ENCODE results near the gene SDK1.
"Not testable (repeated sequence)": the region's sequence is repeated elsewhere in the genome, so short reads cannot be mapped to it uniquely, and the experiment has no call there.

SDK1 gene

GRCh38 chr7:3957472-3958108 is 656.5 kb downstream of the SDK1 start:
- TF ChIP-seq, protein P1, sequence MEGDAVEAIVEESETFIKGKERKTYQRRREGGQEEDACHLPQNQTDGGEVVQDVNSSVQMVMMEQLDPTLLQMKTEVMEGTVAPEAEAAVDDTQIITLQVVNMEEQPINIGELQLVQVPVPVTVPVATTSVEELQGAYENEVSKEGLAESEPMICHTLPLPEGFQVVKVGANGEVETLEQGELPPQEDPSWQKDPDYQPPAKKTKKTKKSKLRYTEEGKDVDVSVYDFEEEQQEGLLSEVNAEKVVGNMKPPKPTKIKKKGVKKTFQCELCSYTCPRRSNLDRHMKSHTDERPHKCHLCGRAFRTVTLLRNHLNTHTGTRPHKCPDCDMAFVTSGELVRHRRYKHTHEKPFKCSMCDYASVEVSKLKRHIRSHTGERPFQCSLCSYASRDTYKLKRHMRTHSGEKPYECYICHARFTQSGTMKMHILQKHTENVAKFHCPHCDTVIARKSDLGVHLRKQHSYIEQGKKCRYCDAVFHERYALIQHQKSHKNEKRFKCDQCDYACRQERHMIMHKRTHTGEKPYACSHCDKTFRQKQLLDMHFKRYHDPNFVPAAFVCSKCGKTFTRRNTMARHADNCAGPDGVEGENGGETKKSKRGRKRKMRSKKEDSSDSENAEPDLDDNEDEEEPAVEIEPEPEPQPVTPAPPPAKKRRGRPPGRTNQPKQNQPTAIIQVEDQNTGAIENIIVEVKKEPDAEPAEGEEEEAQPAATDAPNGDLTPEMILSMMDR (IDR thresholded peaks at IDR 0.05; ENCODE audit: extremely low read depth, missing control alignments) = no peak
- no peak for DNase-seq (ENCODE audit: low spot score)

- TF ChIP-seq, protein P1 (IDR thresholded peaks at IDR 0.05; ENCODE audit: extremely low read depth, missing control alignments) = no peak
- no peak for DNase-seq (ENCODE audit: low spot score)
Observed at GRCh38 chr7:3958109-3958483, 657.0 kb downstream of the SDK1 start.

GRCh38 chr7:3959364-3959763 is 658.3 kb downstream of the SDK1 start:
- TF ChIP-seq, protein P1 (IDR thresholded peaks at IDR 0.05; ENCODE audit: extremely low read depth, missing control alignments) = no peak
- no peak for DNase-seq (ENCODE audit: low spot score)

DNA sequence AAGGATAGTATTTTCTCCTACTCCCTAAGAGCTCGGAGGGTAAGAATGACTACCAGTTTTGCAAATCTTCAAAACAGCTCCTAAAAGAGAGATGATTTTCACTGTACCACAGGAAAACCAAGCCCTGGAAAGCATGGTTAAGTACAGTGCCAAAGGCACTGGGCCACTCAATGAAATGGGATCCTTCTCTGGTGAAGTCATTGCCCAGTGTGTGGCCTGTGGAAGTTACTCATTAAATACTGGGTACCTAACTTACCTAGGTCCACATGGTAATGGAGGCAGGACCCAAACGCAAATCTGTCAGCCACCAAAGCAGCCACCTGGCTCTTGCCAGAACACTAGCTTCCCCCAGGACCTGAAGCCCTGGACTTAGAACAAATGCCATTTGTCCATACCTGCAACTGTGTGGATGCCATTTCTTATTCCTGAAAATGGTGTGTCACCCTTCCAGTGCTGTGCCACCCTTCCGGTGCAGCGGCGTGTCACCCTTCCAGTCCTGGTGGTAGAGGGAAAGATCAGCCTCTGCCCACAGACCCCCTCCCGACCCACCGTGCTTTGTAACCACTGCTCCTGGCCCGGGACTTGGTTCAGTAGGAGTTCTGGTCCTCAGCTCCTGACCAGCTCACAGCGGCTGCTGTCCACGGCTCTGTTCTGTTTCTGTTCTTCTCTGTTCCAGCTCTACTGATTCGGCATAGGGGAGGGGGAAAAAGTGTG is 659.2 kb downstream of the SDK1 start:
- DNase-seq (ENCODE audit: low spot score) = no peak
- TF ChIP-seq, protein P1 (IDR thresholded peaks at IDR 0.05; ENCODE audit: extremely low read depth, missing control alignments) = no peak

GRCh38 chr7:3960942-3961341 is 659.9 kb downstream of the SDK1 start:
- TF ChIP-seq, protein P1 (IDR thresholded peaks at IDR 0.05; ENCODE audit: extremely low read depth, missing control alignments) = no peak
- DNase-seq (ENCODE audit: low spot score) = no peak

GRCh38 chr7:3961857-3962503 is 660.9 kb downstream of the SDK1 start:
- no peak for DNase-seq (ENCODE audit: low spot score)
- TF ChIP-seq, protein P1 (IDR thresholded peaks at IDR 0.05; ENCODE audit: extremely low read depth, missing control alignments) = no peak

GRCh38 chr7:3963768-3964167 is 662.7 kb downstream of the SDK1 start:
- DNase-seq (ENCODE audit: low spot score) = not testable (repeated sequence)

All from GM20000 (cell line).